Body of pancreas (tissue), 4 donors: ENCODE measurements around the gene B3GNT9.

Source experiments
- CTCF ChIP-seq, 7 experiments: fragments of 450-650 bp in 4 of 7; fragments of 200-600 bp in 3 of 7; sonication (generic) in 3 of 7; IDR thresholded peaks; one replicate each; pipeline ENCODE4 v1.5.1; 2016 to 2019; ENCODE audit warnings: antibody characterized with exemption in 7 of 7
- POLR2A ChIP-seq, 3 donors: fragments of 450-650 bp; IDR thresholded peaks; one replicate each; pipeline ENCODE4 v1.6.1; 2016; ENCODE audit warnings: antibody characterized with exemption in 3 of 3, mild to moderate bottlenecking in 2 of 3

- no peak for TF ChIP-seq CTCF (IDR thresholded peaks at IDR 0.05)
- TF ChIP-seq POLR2A (IDR thresholded peaks at IDR 0.05), result peak in 2 of 3 donors; percentile 11 to 29
Observed at GRCh38 chr16:67164599-67165061, 13.8 kb upstream of the B3GNT9 start, which contains the start of gene HSF4.
